GM19099 (cell line): Measurements from ENCODE around the gene RCAN1.
A peak's percentile ranks its signal among the peaks of the same experiment; 100 is the strongest.

Experiments
- POLR2A ChIP-seq: IDR thresholded peaks from 3 replicates; pipeline ENCODE4 v1.6.1; 2011; ENCODE audit warnings: low read depth; ENCODE audit not compliant: insufficient read length; ENCODE audit errors: extremely low read depth

Gene RCAN1

GRCh38 chr21:34614628-34615486 is at the start of gene RCAN1:
TSS of gene RCAN1 (minus strand) at chr21:34615113. CDS start at chr21:34615011, 102 bp downstream.
- peak; percentile 11 for TF ChIP-seq POLR2A

- TF ChIP-seq POLR2A = no peak
Measured at GRCh38 chr21:34661848-34662247, 46.9 kb upstream of the RCAN1 start.

- no peak for TF ChIP-seq POLR2A
Measured at GRCh38 chr21:34653522-34653921, 38.6 kb upstream of the RCAN1 start.

GRCh38 chr21:34651642-34652041 is 36.7 kb upstream of the RCAN1 start:
- no peak for TF ChIP-seq POLR2A

- TF ChIP-seq POLR2A = no peak
Measured at GRCh38 chr21:34650861-34651431, 36.0 kb upstream of the RCAN1 start.

- no peak for TF ChIP-seq POLR2A
Measured at GRCh38 chr21:34649400-34649799, 34.5 kb upstream of the RCAN1 start.

- TF ChIP-seq POLR2A = no peak
Measured at GRCh38 chr21:34648739-34649297, 33.9 kb upstream of the RCAN1 start.

- no peak for TF ChIP-seq POLR2A
Measured at GRCh38 chr21:34647555-34647954, 32.6 kb upstream of the RCAN1 start.

- no peak for TF ChIP-seq POLR2A
Measured at GRCh38 chr21:34644825-34645224, 29.9 kb upstream of the RCAN1 start.

GRCh38 chr21:34642211-34643075 is 27.5 kb upstream of the RCAN1 start:
- TF ChIP-seq POLR2A = no peak

GRCh38 chr21:34640858-34641257 is 25.9 kb upstream of the RCAN1 start:
- TF ChIP-seq POLR2A = no peak

GRCh38 chr21:34639882-34640788 is 25.2 kb upstream of the RCAN1 start:
- no peak for TF ChIP-seq POLR2A

GRCh38 chr21:34639250-34639649 is 24.3 kb upstream of the RCAN1 start:
- TF ChIP-seq POLR2A = no peak

- no peak for TF ChIP-seq POLR2A
Measured at GRCh38 chr21:34636961-34637360, 22.0 kb upstream of the RCAN1 start.
